Measurements from ENCODE around the gene CYP4X1. TPM values are rescaled to one million over a fixed set of nuclear protein-coding genes. Genes with fewer than 3 reads are reported as not detected.
"Not testable (repeated sequence)": the region's sequence is repeated elsewhere in the genome, so short reads cannot be mapped to it uniquely, and the experiment has no call there.

CYP4X1 gene
- total RNA-seq, 1 donor from 2014 or later, result 0.94 TPM

- H3K36me3 Mint-ChIP-seq, result no peaks in the 10 kb centered on the region
- peaks cover 58% of the 10 kb centered on the region for H3K27me3 Mint-ChIP-seq (ENCODE audit: low read depth)
- H3K4me1 Mint-ChIP-seq, result no peaks in the 10 kb centered on the region
- H3K27ac Mint-ChIP-seq, result no peak overlapping the region
- H3K9me3 Mint-ChIP-seq, result no peaks in the 10 kb centered on the region
- no peak for DNase-seq (ENCODE audit: low spot score in 2 of 2, unreplicated experiment in 2 of 2)
- H3K4me3 Mint-ChIP-seq, result no peak overlapping the region
- TF ChIP-seq CTCF (IDR thresholded peaks at IDR 0.05; ENCODE audit: unreplicated experiment), result no peak
Observed at GRCh38 chr1:46996659-46997281, 26.7 kb upstream of the CYP4X1 start.

GRCh38 chr1:47002211-47002610, 21.3 kb upstream of the CYP4X1 start:
- no peaks in the 10 kb centered on the region for H3K9me3 Mint-ChIP-seq
- no peak for DNase-seq (ENCODE audit: low spot score in 2 of 2, unreplicated experiment in 2 of 2)
- no peaks in the 10 kb centered on the region for H3K36me3 Mint-ChIP-seq
- no peak for TF ChIP-seq CTCF (IDR thresholded peaks at IDR 0.05; ENCODE audit: unreplicated experiment)
- no peaks in the 10 kb centered on the region for H3K4me1 Mint-ChIP-seq
- H3K4me3 Mint-ChIP-seq, result no peak overlapping the region
- no peak overlapping the region for H3K27ac Mint-ChIP-seq
- peaks cover 46% of the 10 kb centered on the region for H3K27me3 Mint-ChIP-seq (ENCODE audit: low read depth)

GRCh38 chr1:47003896-47004403, 19.5 kb upstream of the CYP4X1 start:
- H3K4me3 Mint-ChIP-seq, result no peak overlapping the region
- H3K9me3 Mint-ChIP-seq, result peaks cover 7% of the 10 kb centered on the region
- DNase-seq (ENCODE audit: low spot score in 2 of 2, unreplicated experiment in 2 of 2), result no peak
- no peaks in the 10 kb centered on the region for H3K36me3 Mint-ChIP-seq
- no peak for TF ChIP-seq CTCF (IDR thresholded peaks at IDR 0.05; ENCODE audit: unreplicated experiment)
- peaks cover 31% of the 10 kb centered on the region for H3K27me3 Mint-ChIP-seq (ENCODE audit: low read depth)
- no peaks in the 10 kb centered on the region for H3K4me1 Mint-ChIP-seq
- H3K27ac Mint-ChIP-seq, result no peak overlapping the region

GRCh38 chr1:47006437-47006836, 17.0 kb upstream of the CYP4X1 start:
- not testable (repeated sequence) for H3K27ac Mint-ChIP-seq; H3K4me1 Mint-ChIP-seq; H3K36me3 Mint-ChIP-seq; H3K4me3 Mint-ChIP-seq; DNase-seq (ENCODE audit: low spot score in 2 of 2, unreplicated experiment in 2 of 2)
- Mint-ChIP-seq H3K9me3 (peaks cover 19% of the 10 kb centered on the region), H3K27me3 (ENCODE audit: low read depth) (peaks cover 19% of the 10 kb centered on the region)

GRCh38 chr1:47013293-47013692, 10.2 kb upstream of the CYP4X1 start:
- Mint-ChIP-seq H3K9me3 (peaks cover 23% of the 10 kb centered on the region), H3K4me1 (no peaks in the 10 kb centered on the region), H3K4me3 (no peak overlapping the region), H3K27ac (no peak overlapping the region), H3K36me3 (no peaks in the 10 kb centered on the region), H3K27me3 (ENCODE audit: low read depth) (peaks cover 12% of the 10 kb centered on the region)
- TF ChIP-seq CTCF (IDR thresholded peaks at IDR 0.05; ENCODE audit: unreplicated experiment), result no peak
- no peak for DNase-seq (ENCODE audit: low spot score in 2 of 2, unreplicated experiment in 2 of 2)

- Mint-ChIP-seq H3K36me3 (no peaks in the 10 kb centered on the region), H3K27ac (no peak overlapping the region), H3K4me3 (no peak overlapping the region), H3K4me1 (peaks cover 14% of the 10 kb centered on the region), H3K9me3 (peaks cover 4% of the 10 kb centered on the region), H3K27me3 (ENCODE audit: low read depth) (peaks cover 47% of the 10 kb centered on the region)
- no peak for TF ChIP-seq CTCF (IDR thresholded peaks at IDR 0.05; ENCODE audit: unreplicated experiment)
- no peak for DNase-seq (ENCODE audit: low spot score in 2 of 2, unreplicated experiment in 2 of 2)
Observed at GRCh38 chr1:47021070-47021469, 2.4 kb upstream of the CYP4X1 start.
